ENCODE results near the gene ORMDL3.

GRCh38 chr17:39933912-39934311 is 6.5 kb upstream of the ORMDL3 start:
- no peak for TF ChIP-seq POLR2AphosphoS5 (IDR thresholded peaks at IDR 0.05; ENCODE audit: borderline replicate concordance, low read depth, low read length)
- no peak for TF ChIP-seq EZH2 (IDR thresholded peaks at IDR 0.05)
- no peak for TF ChIP-seq FOXP2 (optimal IDR thresholded peaks at IDR 0.05; ENCODE audit: control extremely low read depth, extremely low read length, insufficient read depth)
